ENCODE data around the gene RACGAP1. TPM values are rescaled to one million over a fixed set of nuclear protein-coding genes. Genes with fewer than 3 reads are reported as not detected.
A peak's percentile ranks its signal among the peaks of the same experiment; 100 is the strongest.
"Not testable (repeated sequence)": the region's sequence is repeated elsewhere in the genome, so short reads cannot be mapped to it uniquely, and the experiment has no call there.

Gene RACGAP1
- total RNA-seq, 1 donor: 69.1 TPM

DNA sequence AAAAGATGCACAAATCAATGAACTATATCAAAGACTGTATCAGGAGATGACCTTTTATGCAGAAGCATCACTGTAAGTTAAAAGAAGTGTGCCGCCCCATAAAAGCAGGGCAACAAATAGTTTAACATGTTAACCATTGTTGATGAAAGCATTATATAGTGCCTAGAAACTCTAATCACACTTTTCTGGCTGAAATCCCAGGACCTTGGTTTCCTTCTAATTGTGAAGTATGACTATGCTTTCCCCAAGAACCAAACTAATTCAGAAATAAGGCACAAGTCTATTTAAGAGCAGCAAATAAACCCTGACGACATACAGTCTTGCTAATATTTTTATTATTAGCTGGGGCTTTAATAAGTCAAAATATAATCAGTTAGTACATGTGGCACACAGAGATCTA, 21.7 kb downstream of the RACGAP1 start:
- DNase-seq (ENCODE audit: low read depth): no peak
- H3K4me3 ChIP-seq (ENCODE audit: low read depth, low read length): no peak overlapping the region
- no peak for TF ChIP-seq CTCF (IDR thresholded peaks at IDR 0.05; ENCODE audit: insufficient read depth, low read depth, low read length)

DNA sequence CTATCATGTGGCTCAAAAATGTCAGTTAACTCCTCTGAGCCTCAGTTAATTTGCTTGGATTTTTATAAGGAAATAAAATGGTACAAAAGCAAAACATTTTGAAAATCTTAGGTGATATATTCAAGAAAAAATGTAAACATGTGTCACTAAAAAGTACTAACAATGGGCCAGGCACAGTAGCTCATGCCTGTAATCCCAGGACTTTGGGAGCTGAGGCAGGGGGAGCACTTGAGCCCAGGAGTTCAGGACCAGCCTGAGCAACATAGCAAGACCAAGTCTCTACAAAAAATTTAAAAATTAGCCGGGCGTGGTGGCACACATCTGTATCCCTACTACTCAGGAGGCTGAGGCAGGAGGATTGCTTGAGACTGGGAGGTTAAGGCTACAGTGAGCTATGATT, 26.8 kb downstream of the RACGAP1 start:
- peak; percentile 22 for TF ChIP-seq CTCF (IDR thresholded peaks at IDR 0.05; ENCODE audit: insufficient read depth, low read depth, low read length)
- DNase-seq (ENCODE audit: low read depth): peak; percentile 53
- no peak overlapping the region for H3K4me3 ChIP-seq (ENCODE audit: low read depth, low read length)

- DNase-seq (ENCODE audit: low read depth): peak; percentile 62
- TF ChIP-seq CTCF (IDR thresholded peaks at IDR 0.05; ENCODE audit: insufficient read depth, low read depth, low read length): no peak
- H3K4me3 ChIP-seq (ENCODE audit: low read depth, low read length): no peak overlapping the region
These were observed 35.0 kb downstream of the RACGAP1 start for GRCh38 chr12:49990273-49990672.

- H3K4me3 ChIP-seq (ENCODE audit: low read depth, low read length); DNase-seq (ENCODE audit: low read depth): not testable (repeated sequence)
These were observed 35.9 kb downstream of the RACGAP1 start for GRCh38 chr12:49989400-49989799.

GRCh38 chr12:49987625-49988303, 37.5 kb downstream of the RACGAP1 start:
- no peak overlapping the region for H3K4me3 ChIP-seq (ENCODE audit: low read depth, low read length)
- DNase-seq (ENCODE audit: low read depth): no peak
- TF ChIP-seq CTCF (IDR thresholded peaks at IDR 0.05; ENCODE audit: insufficient read depth, low read depth, low read length): no peak

DNA sequence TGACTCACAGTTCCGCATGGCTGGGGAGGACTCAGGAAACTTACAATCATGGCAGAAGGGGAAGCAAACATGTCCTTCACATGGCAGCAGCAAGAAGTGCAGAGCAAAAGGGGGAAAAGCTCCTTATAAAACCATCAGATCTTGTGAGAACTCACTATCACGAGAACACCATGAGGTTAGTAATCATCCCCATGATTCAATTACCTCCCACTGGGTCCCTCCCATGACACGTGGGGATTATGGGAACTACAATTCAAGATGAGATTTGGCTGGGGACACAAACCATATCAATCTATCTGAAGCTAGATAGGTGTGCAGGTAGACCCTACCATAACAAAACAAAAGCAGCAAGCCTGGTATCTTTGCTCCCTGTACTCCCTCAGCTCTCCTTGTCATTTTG, 38.8 kb downstream of the RACGAP1 start:
- not testable (repeated sequence) for DNase-seq (ENCODE audit: low read depth); H3K4me3 ChIP-seq (ENCODE audit: low read depth, low read length)

- no peak for DNase-seq (ENCODE audit: low read depth)
- no peak for TF ChIP-seq CTCF (IDR thresholded peaks at IDR 0.05; ENCODE audit: insufficient read depth, low read depth, low read length)
- no peak overlapping the region for H3K4me3 ChIP-seq (ENCODE audit: low read depth, low read length)
These were observed 39.3 kb downstream of the RACGAP1 start for GRCh38 chr12:49985981-49986380.
